ENCODE data around the gene ANKRD34B.
"Not testable (repeated sequence)": the region's sequence is repeated elsewhere in the genome, so short reads cannot be mapped to it uniquely, and the experiment has no call there.

ANKRD34B gene

GRCh38 chr5:80592761-80593160 is 22.7 kb upstream of the ANKRD34B start:
- no peaks in the 10 kb centered on the region for H3K4me1 ChIP-seq (ENCODE audit: control insufficient read depth, insufficient read depth, low read length)
- no peaks in the 10 kb centered on the region for H3K27me3 ChIP-seq (ENCODE audit: control insufficient read depth, insufficient read depth, low read length)
- no peaks in the 10 kb centered on the region for H3K36me3 ChIP-seq (ENCODE audit: control insufficient read depth, insufficient read depth, low read length)
- no peak overlapping the region for H3K9ac ChIP-seq (ENCODE audit: low read depth, low read length)
- no peaks in the 10 kb centered on the region for H3K9me3 ChIP-seq (ENCODE audit: control insufficient read depth, insufficient read depth, low read length)
- no peak overlapping the region for H3K4me3 ChIP-seq (ENCODE audit: low read depth, low read length)

- no peaks in the 10 kb centered on the region for H3K4me1 ChIP-seq (ENCODE audit: control insufficient read depth, insufficient read depth, low read length)
- H3K27me3 ChIP-seq (ENCODE audit: control insufficient read depth, insufficient read depth, low read length), result no peaks in the 10 kb centered on the region
- no peak overlapping the region for H3K9ac ChIP-seq (ENCODE audit: low read depth, low read length)
- no peaks in the 10 kb centered on the region for H3K9me3 ChIP-seq (ENCODE audit: control insufficient read depth, insufficient read depth, low read length)
- H3K36me3 ChIP-seq (ENCODE audit: control insufficient read depth, insufficient read depth, low read length), result no peaks in the 10 kb centered on the region
- no peak overlapping the region for H3K4me3 ChIP-seq (ENCODE audit: low read depth, low read length)
Measured at GRCh38 chr5:80592105-80592504, 22.0 kb upstream of the ANKRD34B start.

GRCh38 chr5:80591352-80591751 is 21.3 kb upstream of the ANKRD34B start:
- Histone ChIP-seq H3K4me3 (ENCODE audit: low read depth, low read length) (no peak overlapping the region), H3K4me1 (ENCODE audit: control insufficient read depth, insufficient read depth, low read length) (no peaks in the 10 kb centered on the region), H3K9ac (ENCODE audit: low read depth, low read length) (no peak overlapping the region), H3K27me3 (ENCODE audit: control insufficient read depth, insufficient read depth, low read length) (no peaks in the 10 kb centered on the region), H3K36me3 (ENCODE audit: control insufficient read depth, insufficient read depth, low read length) (no peaks in the 10 kb centered on the region), H3K9me3 (ENCODE audit: control insufficient read depth, insufficient read depth, low read length) (no peaks in the 10 kb centered on the region)

GRCh38 chr5:80590766-80591165 is 20.7 kb upstream of the ANKRD34B start:
- Histone ChIP-seq H3K4me3 (ENCODE audit: low read depth, low read length) (no peak overlapping the region), H3K36me3 (ENCODE audit: control insufficient read depth, insufficient read depth, low read length) (no peaks in the 10 kb centered on the region), H3K4me1 (ENCODE audit: control insufficient read depth, insufficient read depth, low read length) (no peaks in the 10 kb centered on the region)

DNA sequence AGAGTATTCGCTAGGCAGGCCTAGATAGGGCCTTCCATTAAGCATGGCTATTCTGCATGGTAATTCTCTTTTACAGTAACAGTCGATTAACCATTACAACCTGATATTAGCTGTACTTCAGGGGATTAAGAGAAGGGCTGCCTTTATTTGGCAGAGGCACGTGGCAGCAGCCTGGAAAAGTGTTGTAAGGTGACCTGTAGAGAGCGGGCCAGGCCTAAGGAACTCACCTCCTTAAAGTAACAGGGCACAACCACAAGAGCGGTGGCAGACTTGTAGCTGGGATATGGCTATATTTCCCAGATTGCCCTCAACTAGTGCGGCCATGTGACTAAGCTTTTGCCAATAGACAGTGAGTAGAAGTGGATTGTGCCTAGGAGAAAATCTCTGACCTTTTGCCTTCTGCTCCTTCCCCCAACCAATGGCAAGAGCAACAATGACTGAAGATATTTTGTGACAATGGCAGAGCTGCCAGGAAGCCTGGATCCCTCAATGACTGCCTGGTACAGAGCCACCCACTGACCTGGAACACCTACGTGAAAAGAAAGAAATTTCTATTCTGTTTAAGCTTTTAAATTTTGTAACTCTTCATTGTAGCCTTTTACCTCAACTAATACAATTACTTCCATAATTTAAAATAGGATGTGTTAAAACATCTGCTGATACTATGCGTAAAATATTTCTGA is 18.9 kb upstream of the ANKRD34B start:
- Histone ChIP-seq H3K9ac (ENCODE audit: low read depth, low read length) (no peak overlapping the region), H3K4me3 (ENCODE audit: low read depth, low read length) (no peak overlapping the region), H3K27me3 (ENCODE audit: control insufficient read depth, insufficient read depth, low read length) (no peaks in the 10 kb centered on the region), H3K4me1 (ENCODE audit: control insufficient read depth, insufficient read depth, low read length) (no peaks in the 10 kb centered on the region), H3K36me3 (ENCODE audit: control insufficient read depth, insufficient read depth, low read length) (no peaks in the 10 kb centered on the region), H3K9me3 (ENCODE audit: control insufficient read depth, insufficient read depth, low read length) (no peaks in the 10 kb centered on the region)

More at GRCh38 chr5:80590766-80591165, 20.7 kb upstream of the ANKRD34B start:
- Histone ChIP-seq H3K9ac (ENCODE audit: low read depth, low read length) (no peak overlapping the region), H3K27me3 (ENCODE audit: control insufficient read depth, insufficient read depth, low read length) (no peaks in the 10 kb centered on the region), H3K9me3 (ENCODE audit: control insufficient read depth, insufficient read depth, low read length) (no peaks in the 10 kb centered on the region)

GRCh38 chr5:80584770-80585169 is 14.7 kb upstream of the ANKRD34B start:
- Histone ChIP-seq H3K36me3 (ENCODE audit: control insufficient read depth, insufficient read depth, low read length) (no peaks in the 10 kb centered on the region), H3K4me1 (ENCODE audit: control insufficient read depth, insufficient read depth, low read length) (no peaks in the 10 kb centered on the region), H3K9ac (ENCODE audit: low read depth, low read length) (no peak overlapping the region), H3K4me3 (ENCODE audit: low read depth, low read length) (no peak overlapping the region), H3K27me3 (ENCODE audit: control insufficient read depth, insufficient read depth, low read length) (no peaks in the 10 kb centered on the region), H3K9me3 (ENCODE audit: control insufficient read depth, insufficient read depth, low read length) (no peaks in the 10 kb centered on the region)

DNA sequence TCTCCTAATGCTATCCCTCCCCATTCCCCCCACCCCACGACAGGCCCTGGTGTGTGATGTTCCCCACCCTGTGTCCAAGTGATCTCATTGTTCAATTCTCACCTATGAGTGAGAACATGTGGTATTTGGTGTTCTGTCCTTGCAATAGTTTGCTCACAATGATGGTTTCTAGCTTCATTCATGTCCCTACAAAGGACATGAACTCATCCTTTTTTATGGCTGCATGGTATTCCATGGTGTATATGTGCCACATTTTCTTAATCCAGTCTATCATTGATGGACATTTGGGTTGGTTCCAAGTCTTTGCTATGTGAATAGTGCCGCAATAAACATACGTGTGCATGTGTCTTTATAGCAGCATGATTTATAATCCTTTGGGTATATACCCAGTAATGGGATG is 10.2 kb upstream of the ANKRD34B start:
- not testable (repeated sequence) for H3K27me3 ChIP-seq (ENCODE audit: control insufficient read depth, insufficient read depth, low read length); H3K4me3 ChIP-seq (ENCODE audit: low read depth, low read length); H3K36me3 ChIP-seq (ENCODE audit: control insufficient read depth, insufficient read depth, low read length); H3K4me1 ChIP-seq (ENCODE audit: control insufficient read depth, insufficient read depth, low read length); H3K9me3 ChIP-seq (ENCODE audit: control insufficient read depth, insufficient read depth, low read length); H3K9ac ChIP-seq (ENCODE audit: low read depth, low read length)

DNA sequence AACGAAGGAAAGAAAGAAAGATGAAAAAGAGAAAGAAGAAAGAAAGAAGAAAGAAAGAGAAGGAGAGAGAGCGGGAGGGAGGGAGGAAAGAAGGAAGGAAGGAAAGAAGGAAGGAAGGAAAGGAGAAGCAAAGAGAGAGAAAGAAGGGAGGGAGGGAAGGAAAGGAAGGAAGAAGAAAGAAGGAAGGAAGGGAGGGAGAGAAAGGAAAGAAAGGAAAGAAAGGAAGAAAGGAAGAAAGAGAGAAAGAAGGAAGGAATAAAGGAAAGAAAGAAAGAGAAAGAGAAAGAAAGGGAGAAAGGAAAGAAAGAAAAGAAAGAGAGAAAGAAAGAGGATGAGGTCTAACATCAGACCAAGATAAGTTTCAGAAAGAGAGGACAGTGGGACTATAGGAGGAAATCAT is 9.0 kb upstream of the ANKRD34B start:
- Histone ChIP-seq H3K9ac (ENCODE audit: low read depth, low read length) (no peak overlapping the region), H3K9me3 (ENCODE audit: control insufficient read depth, insufficient read depth, low read length) (no peaks in the 10 kb centered on the region), H3K4me3 (ENCODE audit: low read depth, low read length) (no peak overlapping the region), H3K4me1 (ENCODE audit: control insufficient read depth, insufficient read depth, low read length) (no peaks in the 10 kb centered on the region), H3K36me3 (ENCODE audit: control insufficient read depth, insufficient read depth, low read length) (no peaks in the 10 kb centered on the region), H3K27me3 (ENCODE audit: control insufficient read depth, insufficient read depth, low read length) (no peaks in the 10 kb centered on the region)

DNA sequence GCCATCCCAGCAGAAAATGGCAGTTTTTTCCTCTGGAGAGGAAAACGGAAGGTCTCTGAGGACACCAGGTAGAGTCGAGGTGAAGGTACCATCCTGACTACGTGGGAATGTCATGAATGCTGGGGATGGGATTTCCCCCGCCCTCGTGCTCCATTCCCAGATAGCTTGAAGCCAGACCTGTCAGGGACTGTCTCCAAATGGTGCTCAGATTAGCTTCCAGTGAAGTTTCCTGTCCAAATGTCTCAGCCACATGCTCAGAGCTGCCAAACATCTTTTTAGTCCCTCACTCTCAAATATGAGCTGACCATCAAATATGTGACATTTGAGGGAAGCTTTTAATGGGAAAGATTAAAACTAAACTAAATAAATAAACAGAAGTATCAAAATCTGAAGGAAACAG is 7.6 kb upstream of the ANKRD34B start:
- no peaks in the 10 kb centered on the region for H3K36me3 ChIP-seq (ENCODE audit: control insufficient read depth, insufficient read depth, low read length)
- no peaks in the 10 kb centered on the region for H3K9me3 ChIP-seq (ENCODE audit: control insufficient read depth, insufficient read depth, low read length)
- H3K4me3 ChIP-seq (ENCODE audit: low read depth, low read length), result no peak overlapping the region
- H3K4me1 ChIP-seq (ENCODE audit: control insufficient read depth, insufficient read depth, low read length), result no peaks in the 10 kb centered on the region
- no peaks in the 10 kb centered on the region for H3K27me3 ChIP-seq (ENCODE audit: control insufficient read depth, insufficient read depth, low read length)
- H3K9ac ChIP-seq (ENCODE audit: low read depth, low read length), result no peak overlapping the region

DNA sequence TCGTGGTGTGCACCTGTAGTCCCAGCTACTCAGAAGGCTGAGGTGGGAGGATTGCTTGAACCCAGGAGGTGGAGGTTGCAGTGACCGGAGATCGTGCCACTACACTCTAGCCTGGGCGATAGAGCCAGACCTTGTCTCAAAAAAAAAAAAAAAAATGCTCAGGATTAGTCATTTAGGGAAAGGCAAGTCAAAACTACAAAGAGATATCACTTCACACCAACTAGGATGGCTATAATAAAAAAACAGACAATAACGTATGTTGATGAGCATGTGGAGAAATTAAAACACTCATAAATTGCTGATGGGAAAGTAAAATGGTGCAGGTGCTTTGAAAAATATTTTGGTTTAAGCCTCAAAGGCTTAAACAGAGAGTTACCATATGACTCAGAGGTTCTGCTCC is 6.3 kb upstream of the ANKRD34B start:
- H3K9me3 ChIP-seq (ENCODE audit: control insufficient read depth, insufficient read depth, low read length), result no peaks in the 10 kb centered on the region
- no peak overlapping the region for H3K4me3 ChIP-seq (ENCODE audit: low read depth, low read length)
- H3K9ac ChIP-seq (ENCODE audit: low read depth, low read length), result no peak overlapping the region
- H3K4me1 ChIP-seq (ENCODE audit: control insufficient read depth, insufficient read depth, low read length), result no peaks in the 10 kb centered on the region
- H3K36me3 ChIP-seq (ENCODE audit: control insufficient read depth, insufficient read depth, low read length), result no peaks in the 10 kb centered on the region
- H3K27me3 ChIP-seq (ENCODE audit: control insufficient read depth, insufficient read depth, low read length), result peaks cover 12% of the 10 kb centered on the region

DNA sequence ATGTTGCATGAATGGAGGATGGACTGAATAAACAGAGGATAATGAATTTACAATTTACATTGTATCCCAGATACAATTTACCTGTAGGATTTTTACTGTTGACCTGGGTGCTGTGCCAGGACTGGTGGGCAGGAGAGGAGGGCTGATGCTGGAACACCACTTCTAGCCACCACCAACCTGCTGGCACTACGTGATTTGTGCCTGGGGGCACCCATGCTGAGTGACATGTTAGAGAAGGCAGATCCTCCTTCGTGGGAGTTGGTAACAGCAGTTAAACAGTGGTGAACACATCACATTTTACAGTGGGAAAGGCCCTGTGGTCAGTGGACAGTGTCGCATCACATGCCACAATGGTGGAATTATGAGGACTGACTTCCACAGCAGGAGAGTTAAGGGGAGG is 3.0 kb upstream of the ANKRD34B start:
- H3K27me3 ChIP-seq (ENCODE audit: control insufficient read depth, insufficient read depth, low read length), result peaks cover 33% of the 10 kb centered on the region
- no peaks in the 10 kb centered on the region for H3K36me3 ChIP-seq (ENCODE audit: control insufficient read depth, insufficient read depth, low read length)
- H3K4me1 ChIP-seq (ENCODE audit: control insufficient read depth, insufficient read depth, low read length), result peaks cover 2% of the 10 kb centered on the region
- no peaks in the 10 kb centered on the region for H3K9me3 ChIP-seq (ENCODE audit: control insufficient read depth, insufficient read depth, low read length)
- no peak overlapping the region for H3K4me3 ChIP-seq (ENCODE audit: low read depth, low read length)
- no peak overlapping the region for H3K9ac ChIP-seq (ENCODE audit: low read depth, low read length)

DNA sequence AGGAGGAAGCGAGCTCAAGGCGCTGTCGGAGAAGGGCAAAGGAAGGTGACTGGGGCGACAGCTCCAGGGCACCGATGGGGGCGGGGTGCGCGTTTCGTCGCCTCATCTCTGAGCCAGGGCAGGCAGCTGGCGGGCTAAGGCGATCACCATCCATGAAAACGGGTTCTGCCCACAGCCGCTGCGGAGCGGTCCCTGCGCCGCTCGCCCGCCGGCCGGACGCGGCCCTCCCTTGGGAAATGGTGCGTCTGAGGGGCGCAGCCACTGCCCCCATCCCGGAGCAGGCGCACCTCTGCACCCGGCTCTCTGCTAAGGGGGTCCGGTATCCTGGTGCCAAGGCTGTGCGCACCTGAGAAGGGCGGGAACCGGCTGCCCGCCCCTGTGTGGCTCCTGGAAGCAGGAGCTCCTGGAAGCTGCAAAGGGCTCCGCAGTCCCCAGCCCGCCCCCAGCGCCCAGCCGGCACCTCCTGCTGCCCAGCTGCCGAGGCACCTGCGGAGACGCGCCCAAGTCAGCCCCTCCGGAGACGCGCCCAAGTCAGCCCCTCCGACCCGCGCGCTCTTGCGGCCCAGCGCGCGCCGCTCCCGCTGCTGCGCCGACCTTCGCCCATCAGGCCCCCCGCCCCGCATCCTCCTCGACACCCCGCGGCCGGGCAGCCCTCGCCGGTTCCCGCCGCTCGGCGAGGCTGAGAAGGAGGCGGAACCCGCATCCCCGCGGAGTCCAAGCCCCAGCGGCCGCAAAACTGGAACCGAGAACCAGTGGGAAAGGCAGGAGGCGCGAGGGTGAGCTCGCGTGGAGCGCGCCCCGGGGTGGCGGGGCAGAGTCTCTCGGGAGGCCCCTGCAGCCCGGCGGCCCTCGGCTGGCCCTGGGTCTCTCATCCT is 757 bp downstream of the ANKRD34B start:
- Histone ChIP-seq H3K27me3 (ENCODE audit: control insufficient read depth, insufficient read depth, low read length) (peaks cover 51% of the 10 kb centered on the region), H3K9ac (ENCODE audit: low read depth, low read length) (peak overlapping the region; percentile 24), H3K9me3 (ENCODE audit: control insufficient read depth, insufficient read depth, low read length) (no peaks in the 10 kb centered on the region), H3K4me1 (ENCODE audit: control insufficient read depth, insufficient read depth, low read length) (peaks cover 2% of the 10 kb centered on the region), H3K4me3 (ENCODE audit: low read depth, low read length) (peak overlapping the region; percentile 67), H3K36me3 (ENCODE audit: control insufficient read depth, insufficient read depth, low read length) (no peaks in the 10 kb centered on the region)

All from iPS-15b (cell line).